Erythroblast (primary cell): Measurements from ENCODE around the gene DDX3X.

Experiments
- GATA1 ChIP-seq: IDR thresholded peaks from 2 replicates; pipeline ENCODE4 v1.6.1; 2011; ENCODE audit warnings: low read depth, mild to moderate bottlenecking, control low read depth, low read length, moderate library complexity
- POLR2A ChIP-seq: IDR thresholded peaks from 2 replicates; pipeline ENCODE4 v1.6.1; 2011; ENCODE audit warnings: mild to moderate bottlenecking, low read length

- TF ChIP-seq POLR2A = no peak
- no peak for TF ChIP-seq GATA1
Measured at GRCh38 chrX:41317477-41318208, 16.3 kb upstream of the DDX3X start.
